ENCODE results near the gene SPEM2. TPM values are rescaled to one million over a fixed set of nuclear protein-coding genes. Genes with fewer than 3 reads are reported as not detected.

Gene SPEM2
- total RNA-seq, 1 donor = under 0.01 TPM

DNA sequence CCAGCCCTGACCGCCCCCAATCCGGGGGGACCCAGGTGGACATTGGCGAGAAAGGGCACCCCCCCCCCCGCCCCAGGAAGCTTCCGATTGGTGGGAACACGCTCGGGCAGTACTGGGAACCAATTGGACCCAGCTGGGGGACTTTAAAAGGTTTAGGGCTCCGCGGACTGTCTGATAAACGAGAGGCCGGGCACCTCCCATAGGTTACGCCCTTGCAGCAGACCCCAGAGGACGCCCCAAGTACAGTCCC lies 21.8 kb upstream of the SPEM2 start:
- no peak for DNase-seq (ENCODE audit: low read depth in 2 of 3, low spot score in 2 of 3)

DNA sequence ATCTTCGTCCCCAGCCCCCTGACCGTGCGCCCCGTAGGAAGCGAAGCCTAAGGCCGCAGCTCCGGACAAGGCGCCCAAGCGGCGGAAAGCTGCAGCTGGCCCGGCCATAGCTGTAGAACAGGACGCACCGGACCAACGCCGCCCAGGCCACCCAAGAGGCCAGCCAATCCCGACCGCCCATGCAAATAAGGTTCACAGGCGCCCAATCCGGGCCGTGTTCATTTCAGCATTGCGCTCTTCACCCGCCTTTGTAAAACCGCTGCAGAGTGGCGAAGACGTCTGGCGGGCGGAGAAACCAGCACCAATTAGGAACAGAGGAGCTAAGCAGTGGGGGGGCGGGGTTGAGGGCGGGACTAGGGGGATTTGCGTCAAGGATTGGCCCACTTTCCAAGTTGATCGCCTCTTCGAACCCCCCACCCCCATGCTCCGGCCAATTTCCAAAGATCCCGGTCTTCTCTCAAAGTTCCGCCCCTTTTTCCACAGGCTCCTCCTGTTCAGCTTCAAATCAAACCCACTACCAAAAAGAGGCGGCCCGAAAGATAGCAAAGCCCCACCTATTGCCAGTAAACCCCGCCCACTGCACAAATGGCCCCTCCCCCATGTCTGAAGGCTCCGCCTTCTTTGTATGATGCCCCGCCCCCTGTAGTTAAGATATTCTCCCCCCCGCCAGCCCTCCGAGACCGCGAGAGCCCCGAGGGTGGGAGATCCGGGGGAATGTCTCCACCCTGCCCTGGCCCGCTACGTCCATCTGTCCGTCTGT lies 21.3 kb upstream of the SPEM2 start, which contains the start of gene TMEM256:
TMEM256 (minus strand) TSS at position 121 of the 760 bp plus-strand sequence; CDS start at position 108, 13 bp downstream.
- peak; percentile 93 to 99 (median 98) for DNase-seq (ENCODE audit: low read depth in 2 of 3, low spot score in 2 of 3)

DNA sequence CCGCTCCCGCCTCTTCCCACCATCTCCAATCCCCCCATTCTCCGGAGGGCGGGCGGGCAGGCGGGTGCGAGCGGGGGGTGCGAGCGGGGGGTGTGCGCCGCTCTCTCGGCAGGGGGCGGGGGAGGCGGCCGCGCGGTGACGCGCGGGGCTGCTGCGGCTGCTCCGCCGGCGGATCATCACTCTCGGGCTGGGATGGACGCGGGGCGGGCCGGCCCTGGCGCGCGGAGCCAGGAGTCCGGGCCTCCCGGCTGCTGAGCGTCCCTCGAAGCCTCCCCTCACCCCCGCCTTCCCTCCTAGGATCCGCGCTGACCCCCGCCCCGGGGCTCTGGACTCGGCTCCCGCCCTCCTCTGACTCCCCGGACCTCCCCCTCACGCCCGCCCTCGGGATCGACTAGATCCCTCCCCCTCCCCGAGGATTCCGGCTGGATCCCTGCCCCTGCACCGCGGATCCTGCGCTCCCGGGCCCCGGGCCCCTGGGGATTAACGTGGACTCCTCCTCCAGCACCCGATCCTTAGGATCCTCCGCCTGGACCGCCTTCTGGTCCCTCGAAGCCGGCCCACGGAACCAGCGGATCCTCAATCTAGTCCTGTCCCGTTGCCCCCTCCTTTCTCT lies 20.6 kb upstream of the SPEM2 start:
- DNase-seq (ENCODE audit: low read depth in 2 of 3, low spot score in 2 of 3) = no peak

DNA sequence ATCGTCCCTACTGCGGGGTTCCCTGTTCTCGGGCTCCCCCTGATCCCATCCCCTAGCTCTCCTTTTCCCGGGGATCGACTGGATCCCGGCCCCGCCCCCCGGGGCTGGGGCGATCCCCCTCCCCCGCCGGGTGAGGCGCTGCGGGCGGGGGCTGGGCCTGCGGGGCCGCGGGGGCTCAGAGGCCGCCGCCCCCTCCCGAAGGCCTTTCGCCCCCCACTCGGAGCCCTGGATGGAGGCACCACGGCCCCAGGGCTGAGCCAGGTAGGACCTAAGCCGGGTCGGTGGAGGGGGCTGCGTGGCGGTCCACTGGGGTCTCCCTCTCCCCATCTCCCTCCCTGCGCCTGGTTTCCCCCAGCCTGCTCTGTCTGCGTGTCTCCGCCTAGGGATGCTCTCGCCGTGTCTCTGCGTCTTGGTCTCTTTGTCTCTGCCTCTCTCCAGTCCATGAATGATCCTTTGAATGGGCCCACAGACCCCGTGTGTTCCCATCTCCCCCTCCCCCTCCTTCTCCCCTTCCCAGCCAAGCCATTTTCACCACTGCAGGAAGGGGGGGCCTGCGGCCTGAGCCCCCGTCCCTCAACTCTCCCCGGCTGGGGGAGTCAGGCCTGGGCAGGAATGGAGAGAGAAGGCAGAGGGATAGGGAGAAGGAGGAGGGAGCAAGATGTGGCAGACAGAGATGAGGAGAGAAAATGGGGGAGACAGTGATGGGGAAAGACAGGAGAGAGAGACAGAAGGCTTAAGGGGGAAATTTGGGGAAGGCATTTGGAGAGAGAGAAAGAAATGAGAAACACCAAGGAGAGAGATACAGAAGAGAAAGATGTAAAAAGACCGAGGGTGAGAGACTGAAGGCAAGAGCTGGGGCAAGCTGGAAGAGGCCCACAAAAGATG lies 19.8 kb upstream of the SPEM2 start:
- no peak for DNase-seq (ENCODE audit: low read depth in 2 of 3, low spot score in 2 of 3)

DNA sequence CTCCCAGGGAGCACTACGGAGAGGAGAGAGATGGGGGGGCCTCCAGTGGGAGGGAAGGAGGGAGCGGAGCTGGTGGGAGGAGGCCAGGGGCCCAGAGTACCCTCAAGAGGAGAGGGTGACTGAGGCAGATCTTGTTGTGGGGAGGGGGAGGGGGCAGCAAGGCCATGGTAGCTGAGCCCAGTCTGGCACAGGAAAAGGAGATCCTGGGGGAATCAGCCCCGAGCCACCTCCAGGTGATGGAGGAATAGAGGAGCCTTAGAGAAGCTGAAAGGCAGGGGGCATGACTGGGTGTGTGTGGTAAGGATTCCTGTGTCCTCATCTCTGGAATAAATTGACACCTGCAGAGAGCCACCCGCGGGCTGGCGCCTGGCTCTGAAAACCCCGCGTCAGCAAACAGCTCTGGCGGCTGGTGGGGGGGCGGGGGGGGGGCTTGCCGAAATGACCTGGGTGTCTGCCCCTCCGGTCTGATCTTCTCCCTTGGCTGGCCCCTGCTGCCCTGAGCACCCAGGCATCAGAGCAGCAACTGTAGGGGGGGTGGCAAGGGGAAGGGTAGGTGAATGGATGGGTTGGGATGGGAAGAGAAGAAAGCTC lies 19.1 kb upstream of the SPEM2 start:
- DNase-seq (ENCODE audit: low read depth in 2 of 3, low spot score in 2 of 3) = no peak

DNA sequence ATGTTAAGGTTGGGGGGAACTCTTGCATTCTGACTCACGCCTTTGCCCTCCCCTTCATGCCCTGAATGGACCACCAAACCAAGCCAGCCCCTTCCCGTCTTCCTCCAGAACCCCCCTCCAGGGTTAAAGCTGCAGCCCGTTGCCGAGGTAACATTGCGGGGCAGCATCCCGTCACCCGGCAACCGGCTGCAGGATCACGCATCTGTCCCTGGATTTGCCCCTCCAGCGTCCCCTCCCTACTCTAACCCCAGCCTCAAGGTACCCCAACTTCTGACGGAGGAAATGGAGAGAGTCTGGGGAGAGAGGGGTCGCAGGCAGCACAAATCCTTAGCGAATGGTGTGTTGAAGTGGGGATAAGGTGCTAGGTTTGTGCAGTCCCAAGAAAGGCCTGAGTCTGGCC lies 18.3 kb upstream of the SPEM2 start:
- DNase-seq (ENCODE audit: low read depth in 2 of 3, low spot score in 2 of 3) = no peak

DNA sequence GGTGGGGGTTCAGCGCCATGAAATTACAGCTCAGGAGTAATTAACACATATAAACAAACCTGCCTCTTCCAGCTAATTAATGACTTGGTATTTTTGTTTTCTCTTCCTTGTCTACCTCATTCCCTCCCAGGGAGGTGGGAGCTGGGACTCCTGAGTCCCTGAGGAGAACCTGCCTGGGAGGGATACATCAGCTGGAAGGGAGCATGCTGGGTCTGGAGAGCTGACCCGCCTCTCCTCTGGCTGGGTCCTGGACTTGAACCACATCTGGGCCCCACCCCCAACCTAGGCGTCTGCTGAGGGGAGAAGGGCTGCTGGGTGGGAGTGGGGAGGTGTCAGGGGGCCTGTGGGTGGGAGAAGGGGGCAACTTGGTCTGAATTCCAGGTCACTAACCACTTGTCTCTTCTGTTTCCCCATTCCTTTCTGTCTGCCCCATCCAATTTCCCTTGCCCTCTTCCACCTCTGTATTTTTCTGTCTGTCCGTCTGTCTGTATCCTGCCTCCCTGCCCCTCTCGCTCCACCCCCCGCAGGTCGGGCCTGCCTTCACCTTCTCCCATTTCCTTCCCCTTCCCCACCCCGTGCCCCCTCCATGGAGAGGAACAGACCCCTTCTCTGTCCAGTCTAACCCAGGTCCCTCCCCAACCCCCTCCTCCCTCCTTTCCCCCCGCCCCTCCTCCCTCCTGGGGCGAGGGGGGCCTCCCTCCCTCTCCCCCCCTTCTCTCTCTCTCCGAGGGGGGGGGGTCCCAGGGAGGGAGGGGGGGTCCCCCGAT lies 17.7 kb upstream of the SPEM2 start, which contains the start of gene NLGN2:
NLGN2 (plus strand) TSS at position 361 of the 767 bp plus-strand sequence. CDS start 411 bp downstream, outside the sequence.
- DNase-seq (ENCODE audit: low read depth in 2 of 3, low spot score in 2 of 3) = no peak

DNA sequence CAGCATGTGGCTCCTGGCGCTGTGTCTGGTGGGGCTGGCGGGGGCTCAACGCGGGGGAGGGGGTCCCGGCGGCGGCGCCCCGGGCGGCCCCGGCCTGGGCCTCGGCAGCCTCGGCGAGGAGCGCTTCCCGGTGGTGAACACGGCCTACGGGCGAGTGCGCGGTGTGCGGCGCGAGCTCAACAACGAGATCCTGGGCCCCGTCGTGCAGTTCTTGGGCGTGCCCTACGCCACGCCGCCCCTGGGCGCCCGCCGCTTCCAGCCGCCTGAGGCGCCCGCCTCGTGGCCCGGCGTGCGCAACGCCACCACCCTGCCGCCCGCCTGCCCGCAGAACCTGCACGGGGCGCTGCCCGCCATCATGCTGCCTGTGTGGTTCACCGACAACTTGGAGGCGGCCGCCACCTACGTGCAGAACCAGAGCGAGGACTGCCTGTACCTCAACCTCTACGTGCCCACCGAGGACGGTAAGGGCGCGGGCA lies 17.1 kb upstream of the SPEM2 start:
- peak in 1 of 3 donors; percentile 6 for DNase-seq (ENCODE audit: low read depth in 2 of 3, low spot score in 2 of 3)

DNA sequence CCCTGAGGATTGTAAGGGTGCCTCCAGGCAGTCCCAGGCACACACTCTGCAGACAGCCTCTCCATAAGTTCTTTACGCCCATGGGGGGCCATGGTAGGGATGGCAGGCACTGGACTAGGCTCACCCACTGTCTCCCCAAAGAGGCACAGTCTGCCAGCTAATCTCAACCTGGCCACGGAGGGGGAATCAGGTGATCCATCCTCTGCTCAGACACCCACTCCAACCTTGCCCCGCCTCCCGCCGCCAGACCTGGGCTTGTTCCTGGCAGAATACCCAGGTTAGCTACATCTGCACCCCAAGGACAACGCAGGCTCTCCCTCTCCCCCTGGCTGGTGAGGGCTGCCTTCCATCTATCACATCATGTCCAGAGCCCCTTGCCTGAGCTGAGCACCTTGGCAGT lies 16.6 kb upstream of the SPEM2 start:
- no peak for DNase-seq (ENCODE audit: low read depth in 2 of 3, low spot score in 2 of 3)

DNA sequence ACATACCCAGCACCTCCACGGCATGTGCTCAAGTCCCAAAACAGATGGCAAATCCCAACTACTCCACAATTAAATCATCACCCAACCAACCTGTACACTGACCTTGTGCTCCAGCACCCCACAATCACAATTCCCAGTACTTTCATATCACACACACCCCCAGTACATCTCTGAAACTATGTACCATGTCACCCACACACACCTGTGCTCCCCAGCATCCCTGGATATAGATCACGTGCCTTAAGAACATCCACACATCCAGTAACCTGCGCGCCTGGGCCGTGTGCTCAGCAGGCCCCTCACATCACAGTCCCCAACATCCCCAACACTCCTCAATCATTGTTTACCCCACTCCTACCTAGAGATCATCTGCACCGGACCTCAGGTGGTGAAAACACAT lies 15.7 kb upstream of the SPEM2 start:
- DNase-seq (ENCODE audit: low read depth in 2 of 3, low spot score in 2 of 3) = no peak

DNA sequence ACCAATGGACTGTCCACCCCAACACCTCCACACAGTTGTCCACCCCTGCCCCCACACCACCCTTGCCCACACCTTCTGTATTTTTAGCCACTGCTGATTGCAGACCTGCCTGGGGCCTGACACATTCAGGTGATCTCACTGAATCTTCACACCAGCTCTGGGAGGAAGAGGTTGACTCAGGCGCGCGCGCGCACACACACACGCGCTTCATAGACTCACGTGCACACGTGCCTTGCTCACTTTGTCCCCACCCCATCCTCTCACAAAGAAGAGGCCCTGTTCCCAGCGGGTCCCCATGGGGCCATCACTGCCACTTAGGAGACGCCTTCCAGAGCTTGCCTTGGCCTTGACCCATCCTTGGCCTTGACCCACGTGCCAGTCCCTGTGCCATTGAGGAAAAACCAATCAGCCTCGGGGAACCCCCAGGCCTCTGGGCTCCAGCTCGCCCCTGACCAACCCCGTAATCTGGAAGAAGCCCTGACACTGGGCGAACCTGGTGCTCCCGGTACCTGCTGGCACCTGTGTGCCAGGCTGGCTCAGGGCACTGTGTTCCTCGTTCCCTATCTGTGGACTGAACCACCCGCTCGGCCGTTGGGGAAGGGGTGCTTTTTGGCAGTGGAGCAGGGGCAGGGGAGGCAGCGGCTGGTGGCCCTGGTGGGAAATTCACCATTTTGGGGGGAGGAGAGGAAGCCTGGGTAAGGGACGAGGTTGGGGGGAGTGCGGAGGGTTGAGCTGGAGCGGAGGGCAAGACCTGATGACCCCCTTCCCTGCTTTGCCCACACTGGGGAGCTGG lies 14.6 kb upstream of the SPEM2 start:
- no peak for DNase-seq (ENCODE audit: low read depth in 2 of 3, low spot score in 2 of 3)

DNA sequence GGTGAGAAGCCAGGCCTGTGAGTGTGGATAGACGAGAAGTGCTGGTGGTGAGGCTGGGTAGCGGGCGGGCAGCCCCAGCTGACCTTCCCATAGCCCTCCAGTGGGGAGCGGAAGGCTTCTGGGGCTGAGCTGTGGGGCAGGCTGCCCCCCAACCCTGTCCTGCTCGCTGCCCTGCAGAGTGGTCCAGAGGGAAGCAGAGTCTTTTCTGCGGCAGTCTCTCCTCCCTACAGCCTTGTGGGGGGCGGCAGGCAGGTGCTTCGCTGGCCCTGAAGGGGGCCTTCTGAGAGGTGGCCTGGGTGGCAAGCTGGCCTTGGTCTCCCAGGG lies 14.0 kb upstream of the SPEM2 start:
- DNase-seq (ENCODE audit: low read depth in 2 of 3, low spot score in 2 of 3) = no peak

DNA sequence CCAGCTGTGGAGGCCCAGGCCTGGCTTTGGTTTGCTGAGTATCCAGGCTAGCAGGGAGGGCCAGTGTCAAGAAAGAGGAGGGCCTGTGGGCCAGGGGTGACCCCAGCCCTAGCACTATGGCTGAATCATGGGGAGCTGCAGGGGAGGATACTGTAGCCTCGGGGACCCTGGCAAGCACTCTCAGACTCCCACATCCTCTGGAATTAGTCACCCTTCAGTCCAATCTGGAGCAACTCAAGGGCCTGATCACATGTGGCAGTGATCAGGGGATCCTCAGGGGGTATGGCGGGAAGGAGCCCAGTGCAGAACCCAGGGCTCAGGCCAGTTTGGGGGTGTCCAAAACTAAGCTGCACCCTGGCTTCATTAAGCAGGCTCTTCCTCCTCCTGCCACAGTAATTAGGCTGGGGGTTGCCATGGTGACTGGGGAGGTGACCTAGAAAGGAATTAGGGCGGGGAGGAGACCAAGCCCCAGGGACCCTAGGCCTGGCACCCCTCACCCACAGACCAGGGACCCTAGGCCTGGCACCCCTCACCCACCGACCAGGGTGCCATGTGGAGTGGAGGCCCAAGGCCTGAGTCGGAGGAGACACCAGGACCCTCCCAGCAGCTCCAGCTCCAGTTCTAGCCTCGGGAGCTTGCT lies 11.9 kb upstream of the SPEM2 start:
- no peak for DNase-seq (ENCODE audit: low read depth in 2 of 3, low spot score in 2 of 3)

DNA sequence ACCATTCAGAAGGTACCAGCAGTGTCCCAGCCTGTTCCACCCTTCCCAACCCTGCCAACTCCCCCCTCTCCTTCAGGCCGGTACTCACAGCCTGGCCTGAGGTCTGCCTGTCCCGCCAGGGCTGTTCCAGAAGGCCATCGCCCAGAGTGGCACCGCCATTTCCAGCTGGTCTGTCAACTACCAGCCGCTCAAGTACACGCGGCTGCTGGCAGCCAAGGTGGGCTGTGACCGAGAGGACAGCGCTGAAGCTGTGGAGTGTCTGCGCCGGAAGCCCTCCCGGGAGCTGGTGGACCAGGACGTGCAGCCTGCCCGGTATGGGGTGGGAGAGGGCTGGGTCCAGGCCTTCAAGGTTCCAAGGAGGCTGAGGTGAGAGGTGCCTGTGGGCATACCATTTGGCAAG lies 10.6 kb upstream of the SPEM2 start:
- no peak for DNase-seq (ENCODE audit: low read depth in 2 of 3, low spot score in 2 of 3)

DNA sequence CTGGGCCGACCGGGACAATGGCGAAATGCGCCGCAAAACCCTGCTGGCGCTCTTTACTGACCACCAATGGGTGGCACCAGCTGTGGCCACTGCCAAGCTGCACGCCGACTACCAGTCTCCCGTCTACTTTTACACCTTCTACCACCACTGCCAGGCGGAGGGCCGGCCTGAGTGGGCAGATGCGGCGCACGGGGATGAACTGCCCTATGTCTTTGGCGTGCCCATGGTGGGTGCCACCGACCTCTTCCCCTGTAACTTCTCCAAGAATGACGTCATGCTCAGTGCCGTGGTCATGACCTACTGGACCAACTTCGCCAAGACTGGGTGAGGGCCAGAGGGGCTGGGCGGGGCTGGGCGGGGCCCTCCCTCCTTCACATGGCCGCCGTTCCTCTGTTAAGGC lies 9.6 kb upstream of the SPEM2 start:
- no peak for DNase-seq (ENCODE audit: low read depth in 2 of 3, low spot score in 2 of 3)

DNA sequence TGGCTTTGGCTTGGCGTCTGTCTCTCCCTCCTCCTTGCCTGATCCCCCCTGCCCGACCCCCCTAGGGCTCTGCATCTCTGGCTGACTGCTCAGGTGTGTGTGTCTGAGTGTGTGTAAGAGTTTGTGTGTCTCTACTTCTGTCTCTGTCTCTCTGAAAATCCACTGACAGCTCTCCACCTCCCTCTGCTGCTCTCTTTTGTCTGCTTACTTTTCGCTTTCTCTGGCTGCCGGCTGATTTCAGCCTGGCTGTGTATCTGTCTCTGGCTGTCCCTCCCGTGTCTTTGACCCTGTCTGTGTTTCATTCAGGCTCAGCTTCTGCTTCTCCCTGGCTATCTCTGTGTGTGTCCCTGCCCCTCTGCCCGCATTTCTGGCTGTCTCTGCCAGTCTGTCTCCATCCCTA lies 9.1 kb upstream of the SPEM2 start:
- DNase-seq (ENCODE audit: low read depth in 2 of 3, low spot score in 2 of 3) = no peak

DNA sequence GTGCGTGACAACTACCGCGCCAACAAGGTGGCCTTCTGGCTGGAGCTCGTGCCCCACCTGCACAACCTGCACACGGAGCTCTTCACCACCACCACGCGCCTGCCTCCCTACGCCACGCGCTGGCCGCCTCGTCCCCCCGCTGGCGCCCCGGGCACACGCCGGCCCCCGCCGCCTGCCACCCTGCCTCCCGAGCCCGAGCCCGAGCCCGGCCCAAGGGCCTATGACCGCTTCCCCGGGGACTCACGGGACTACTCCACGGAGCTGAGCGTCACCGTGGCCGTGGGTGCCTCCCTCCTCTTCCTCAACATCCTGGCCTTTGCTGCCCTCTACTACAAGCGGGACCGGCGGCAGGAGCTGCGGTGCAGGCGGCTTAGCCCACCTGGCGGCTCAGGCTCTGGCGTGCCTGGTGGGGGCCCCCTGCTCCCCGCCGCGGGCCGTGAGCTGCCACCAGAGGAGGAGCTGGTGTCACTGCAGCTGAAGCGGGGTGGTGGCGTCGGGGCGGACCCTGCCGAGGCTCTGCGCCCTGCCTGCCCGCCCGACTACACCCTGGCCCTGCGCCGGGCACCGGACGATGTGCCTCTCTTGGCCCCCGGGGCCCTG lies 8.3 kb upstream of the SPEM2 start:
- DNase-seq (ENCODE audit: low read depth in 2 of 3, low spot score in 2 of 3) = no peak

DNA sequence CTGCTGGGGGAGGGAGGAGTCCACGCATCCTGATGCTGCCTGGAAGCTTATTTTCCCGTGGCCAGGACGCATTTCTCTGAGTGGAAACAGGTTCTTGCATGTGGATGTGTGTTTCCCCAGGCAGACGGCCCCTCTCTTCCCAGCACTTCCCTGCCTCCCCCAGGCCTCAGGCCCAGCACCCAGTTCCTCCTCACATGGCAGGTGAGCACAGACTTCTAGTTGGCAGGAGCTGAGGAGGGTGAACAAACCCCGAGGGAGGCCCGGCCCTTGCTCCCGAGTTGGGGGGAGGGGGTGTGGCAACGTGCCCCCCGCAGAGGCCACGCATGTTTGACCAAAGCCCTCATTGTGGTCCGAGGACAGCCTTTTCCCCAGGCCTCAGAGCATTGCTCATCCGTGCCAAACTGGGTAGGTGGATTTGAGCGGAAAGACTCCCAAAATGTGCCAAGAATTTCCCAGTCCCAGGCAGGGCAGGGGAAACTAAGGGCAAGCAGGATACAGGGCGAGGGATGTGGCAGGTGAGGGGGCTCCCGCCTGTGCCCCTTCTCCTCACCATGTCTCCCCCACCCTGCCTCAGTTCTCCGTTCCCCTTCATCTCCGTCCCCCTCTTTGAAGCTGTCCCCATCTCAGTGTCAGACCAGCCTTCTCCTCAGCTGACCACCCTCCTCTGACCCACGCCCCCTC lies 6.8 kb upstream of the SPEM2 start:
- DNase-seq (ENCODE audit: low read depth in 2 of 3, low spot score in 2 of 3) = no peak
